SK-N-DZ (cell line): Measurements from ENCODE around the gene ZNF609. TPM values are rescaled to one million over a fixed set of nuclear protein-coding genes. Genes with fewer than 3 reads are reported as not detected.

Experiments used
- DNase-seq: peaks from one replicate; pipeline ENCODE4 v3.0.0-alpha.2; 2015; ENCODE audit warnings: low spot score
- polyA plus RNA-seq, 2 experiments: library from polyadenylated mRNA; depleted of rRNA; stranded (reverse); fragments of >200 nt; gene quantifications; 2 replicates each; pipeline ENCODE4 v1.2.3, GENCODE V29; 2014

Gene ZNF609, protein sequence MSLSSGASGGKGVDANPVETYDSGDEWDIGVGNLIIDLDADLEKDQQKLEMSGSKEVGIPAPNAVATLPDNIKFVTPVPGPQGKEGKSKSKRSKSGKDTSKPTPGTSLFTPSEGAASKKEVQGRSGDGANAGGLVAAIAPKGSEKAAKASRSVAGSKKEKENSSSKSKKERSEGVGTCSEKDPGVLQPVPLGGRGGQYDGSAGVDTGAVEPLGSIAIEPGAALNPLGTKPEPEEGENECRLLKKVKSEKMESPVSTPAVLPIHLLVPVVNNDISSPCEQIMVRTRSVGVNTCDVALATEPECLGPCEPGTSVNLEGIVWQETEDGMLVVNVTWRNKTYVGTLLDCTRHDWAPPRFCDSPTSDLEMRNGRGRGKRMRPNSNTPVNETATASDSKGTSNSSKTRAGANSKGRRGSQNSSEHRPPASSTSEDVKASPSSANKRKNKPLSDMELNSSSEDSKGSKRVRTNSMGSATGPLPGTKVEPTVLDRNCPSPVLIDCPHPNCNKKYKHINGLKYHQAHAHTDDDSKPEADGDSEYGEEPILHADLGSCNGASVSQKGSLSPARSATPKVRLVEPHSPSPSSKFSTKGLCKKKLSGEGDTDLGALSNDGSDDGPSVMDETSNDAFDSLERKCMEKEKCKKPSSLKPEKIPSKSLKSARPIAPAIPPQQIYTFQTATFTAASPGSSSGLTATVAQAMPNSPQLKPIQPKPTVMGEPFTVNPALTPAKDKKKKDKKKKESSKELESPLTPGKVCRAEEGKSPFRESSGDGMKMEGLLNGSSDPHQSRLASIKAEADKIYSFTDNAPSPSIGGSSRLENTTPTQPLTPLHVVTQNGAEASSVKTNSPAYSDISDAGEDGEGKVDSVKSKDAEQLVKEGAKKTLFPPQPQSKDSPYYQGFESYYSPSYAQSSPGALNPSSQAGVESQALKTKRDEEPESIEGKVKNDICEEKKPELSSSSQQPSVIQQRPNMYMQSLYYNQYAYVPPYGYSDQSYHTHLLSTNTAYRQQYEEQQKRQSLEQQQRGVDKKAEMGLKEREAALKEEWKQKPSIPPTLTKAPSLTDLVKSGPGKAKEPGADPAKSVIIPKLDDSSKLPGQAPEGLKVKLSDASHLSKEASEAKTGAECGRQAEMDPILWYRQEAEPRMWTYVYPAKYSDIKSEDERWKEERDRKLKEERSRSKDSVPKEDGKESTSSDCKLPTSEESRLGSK (N-terminal part only)
- polyA plus RNA-seq (2014; cell fraction: cytosol; rRNA removed) = 15.0 and 16.2 TPM in 2 replicates
- polyA plus RNA-seq (2014; cell fraction: nucleus; rRNA removed) = 7.6 and 12.0 TPM in 2 replicates

DNA sequence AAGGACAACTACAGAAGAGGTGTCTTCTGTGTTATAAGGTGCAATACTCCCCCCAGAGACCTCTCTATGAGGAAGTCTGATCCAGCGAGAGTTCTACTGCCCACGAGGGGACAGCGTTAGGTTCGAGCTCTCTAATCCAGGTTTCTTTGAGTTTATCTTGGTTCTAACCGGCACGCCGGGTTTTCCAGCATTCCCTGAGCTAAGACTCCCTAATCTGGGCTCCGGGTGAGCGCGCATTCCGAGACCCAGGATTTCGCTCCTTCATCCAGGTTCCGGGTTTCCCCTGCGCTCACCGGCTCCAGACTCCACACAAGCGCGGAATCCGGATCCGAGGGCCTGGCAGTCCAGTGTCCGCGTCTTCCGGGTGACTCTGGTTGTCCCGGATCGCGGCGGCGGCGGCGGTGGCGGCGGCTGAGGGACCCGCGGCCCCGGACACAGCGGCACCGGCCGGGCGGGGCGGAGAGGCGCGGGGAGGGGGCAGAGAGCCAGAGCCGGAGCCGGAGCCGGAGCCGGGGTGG, at the start of gene ZNF609:
Gene ZNF609, plus strand, starts transcription at position 373 of the 518 bp plus-strand sequence. CDS start 38,842 bp downstream, outside the sequence.
- peak; percentile 97 for DNase-seq

DNA sequence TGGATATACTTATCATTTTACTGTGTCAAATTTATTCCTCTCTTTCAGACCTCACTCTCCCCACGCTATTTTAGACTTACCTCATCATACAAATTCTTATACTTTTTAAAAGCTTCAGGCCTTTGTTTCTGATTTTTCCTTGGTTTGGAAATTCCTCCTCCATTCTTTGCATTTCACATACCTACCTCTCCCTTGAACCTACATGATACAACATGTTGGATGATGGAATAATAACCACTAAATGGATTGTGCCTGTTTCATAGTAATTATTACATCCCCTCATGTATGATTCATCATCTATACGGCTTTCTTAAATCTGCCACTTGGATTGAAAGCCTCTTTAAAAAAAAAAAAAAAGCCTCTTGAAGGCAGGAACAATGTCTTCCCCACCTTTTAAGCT, 48.2 kb upstream of the ZNF609 start:
- DNase-seq = no peak

DNA sequence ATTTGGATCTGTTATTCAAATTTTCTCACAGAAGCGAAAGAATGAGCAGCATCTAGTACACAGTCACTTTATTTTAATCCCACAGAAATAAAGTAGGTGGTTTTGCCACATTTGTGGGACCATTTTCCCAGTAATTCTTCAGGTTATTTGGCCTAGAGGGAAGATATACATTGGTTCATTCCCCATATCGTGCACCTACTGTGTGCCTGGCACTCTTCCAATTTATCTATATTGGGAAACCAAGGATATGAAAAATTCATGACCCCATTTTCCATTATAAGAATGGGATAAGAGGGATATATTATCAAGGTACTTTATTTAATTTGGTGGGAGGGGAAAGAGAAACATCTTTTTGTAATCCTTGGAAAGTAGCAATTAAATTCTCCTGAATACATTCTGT, 37.7 kb upstream of the ZNF609 start:
- no peak for DNase-seq

DNA sequence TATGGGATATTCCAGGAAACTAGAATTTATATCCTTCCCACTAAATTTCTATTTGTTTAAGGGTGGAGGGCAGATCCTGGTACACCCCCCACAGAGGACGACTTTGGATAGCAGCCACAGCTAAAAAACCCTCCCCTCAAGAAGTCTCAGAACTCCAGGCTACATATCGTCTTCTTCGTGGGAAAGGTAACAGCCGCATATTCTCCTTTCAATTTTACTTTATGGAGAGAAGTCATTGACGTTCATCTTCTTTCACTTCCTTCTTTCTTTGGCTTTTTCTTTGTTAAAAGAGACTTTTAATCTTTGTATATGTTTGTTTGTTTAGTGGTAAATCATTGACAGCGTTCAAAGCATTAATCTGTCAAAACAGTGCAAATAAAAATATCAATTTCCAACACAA, 36.4 kb upstream of the ZNF609 start:
- DNase-seq = no peak

DNA sequence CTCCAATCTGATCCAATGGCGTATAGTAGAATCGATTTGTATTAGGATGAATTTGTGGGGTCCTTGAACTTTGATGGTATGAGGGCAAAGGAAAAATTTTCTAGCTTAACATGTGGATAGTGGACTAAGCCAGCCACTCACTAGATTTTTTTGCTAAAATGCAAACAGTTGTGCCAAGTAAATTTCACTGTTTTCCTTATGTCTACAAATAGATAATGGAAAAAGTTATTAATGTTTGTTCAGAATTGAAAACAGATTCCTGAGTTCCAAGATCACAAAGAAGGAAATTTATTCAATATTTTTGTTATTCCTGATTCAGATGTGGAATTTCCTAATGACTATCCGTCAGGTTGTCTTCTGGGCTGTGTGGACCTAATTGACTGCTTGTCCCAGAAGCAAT, 35.2 kb upstream of the ZNF609 start:
- no peak for DNase-seq

DNA sequence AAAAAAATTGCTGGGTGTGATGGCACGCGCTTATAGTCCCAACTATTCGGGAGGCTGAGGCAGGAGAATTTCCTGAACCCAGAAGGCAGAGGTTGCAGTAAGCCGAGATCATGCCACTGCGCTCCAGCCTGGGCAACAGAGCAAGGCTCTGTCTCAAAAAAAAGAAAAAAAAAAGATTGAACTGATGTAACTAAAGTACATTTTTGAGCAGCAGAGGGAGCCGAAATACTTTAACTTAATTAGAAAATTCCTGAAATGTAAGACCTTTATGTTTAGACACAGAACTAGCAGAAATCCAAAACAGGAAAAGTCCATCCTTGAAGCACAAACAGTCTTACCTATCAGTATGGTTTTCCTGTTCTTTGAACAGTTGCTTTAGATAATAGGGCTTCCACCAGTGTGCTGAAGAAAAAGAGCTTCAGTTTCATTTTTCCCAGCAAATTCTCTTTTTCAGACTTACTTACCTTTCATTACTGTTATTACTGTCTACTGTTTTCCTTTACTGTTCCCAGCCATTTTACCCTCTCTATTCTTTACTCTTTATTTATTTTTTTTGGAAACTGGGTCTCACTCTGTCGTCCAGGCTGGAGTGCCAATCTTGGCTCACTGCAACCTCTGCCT, 33.4 kb upstream of the ZNF609 start:
- DNase-seq = no peak

DNA sequence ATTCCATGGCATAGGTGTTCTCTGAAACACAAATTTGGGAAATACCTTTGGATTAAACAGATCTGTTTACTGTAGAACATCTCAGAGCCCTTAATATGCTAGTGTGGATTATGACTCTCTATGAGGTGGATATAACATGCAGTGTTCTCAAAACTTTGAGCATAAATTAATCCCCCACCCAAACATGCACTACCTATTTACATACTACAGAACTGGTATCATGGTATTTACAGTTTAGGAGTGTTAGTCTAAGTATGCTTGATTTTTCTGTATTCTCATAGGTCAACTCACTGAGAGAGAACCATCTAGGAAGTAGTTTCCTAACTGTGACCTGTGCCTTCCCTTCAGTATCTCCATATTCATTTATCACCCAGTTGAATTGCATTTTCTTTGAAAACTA, 30.9 kb upstream of the ZNF609 start:
- no peak for DNase-seq

DNA sequence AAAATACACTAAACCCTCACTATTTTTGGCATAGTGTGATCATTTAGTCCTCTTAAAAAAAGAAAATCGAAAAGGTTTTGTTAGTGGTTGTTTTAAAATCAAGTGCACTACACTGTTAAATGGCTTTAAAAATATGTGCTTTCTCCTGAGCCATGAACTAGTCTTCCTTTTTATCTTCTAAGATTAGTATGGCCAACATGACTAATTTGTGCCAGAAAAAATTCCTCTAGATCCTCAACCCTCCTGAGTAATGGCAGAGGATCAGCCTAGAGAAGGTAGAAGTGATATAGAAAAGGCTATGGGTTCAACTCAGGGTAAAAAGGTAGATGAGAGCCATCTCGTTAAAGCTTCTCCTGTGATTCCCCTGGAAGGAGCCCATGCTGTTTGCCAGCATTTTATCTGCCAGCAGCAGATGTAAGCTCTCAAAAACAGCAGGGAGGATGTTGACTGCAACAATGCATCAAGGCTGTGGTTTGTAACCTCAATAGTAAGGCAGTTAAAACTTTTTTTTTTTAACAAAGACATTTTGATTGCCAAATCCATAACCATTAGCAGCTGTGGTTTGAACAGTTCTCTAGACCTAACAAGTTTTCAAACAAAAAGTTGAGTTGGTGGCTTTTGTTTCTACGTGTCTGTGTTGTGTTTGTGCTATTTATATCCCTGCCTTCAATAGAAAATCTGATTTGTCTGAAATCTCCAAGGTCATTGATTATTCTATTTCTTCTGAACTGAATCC, 30.2 kb upstream of the ZNF609 start:
- no peak for DNase-seq

DNA sequence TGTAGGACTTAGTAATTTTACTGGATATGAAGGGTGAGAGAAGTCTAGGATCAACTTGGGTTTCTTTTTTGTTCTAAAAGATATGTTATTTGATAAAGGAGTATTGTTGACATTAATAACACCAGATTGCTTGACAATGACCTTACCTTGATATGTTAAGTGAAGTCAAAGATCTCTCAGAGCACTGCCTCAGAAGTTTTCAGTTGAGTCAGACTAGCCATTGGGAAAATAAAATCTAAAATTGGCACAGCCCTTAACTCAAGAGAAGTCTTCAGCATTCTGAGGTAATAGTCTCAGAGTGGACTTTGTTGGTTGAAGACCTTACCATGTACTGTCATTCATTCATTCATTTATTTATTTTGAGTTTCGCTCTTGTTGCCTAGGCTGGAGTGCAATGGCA, 22.4 kb upstream of the ZNF609 start:
- no peak for DNase-seq

DNA sequence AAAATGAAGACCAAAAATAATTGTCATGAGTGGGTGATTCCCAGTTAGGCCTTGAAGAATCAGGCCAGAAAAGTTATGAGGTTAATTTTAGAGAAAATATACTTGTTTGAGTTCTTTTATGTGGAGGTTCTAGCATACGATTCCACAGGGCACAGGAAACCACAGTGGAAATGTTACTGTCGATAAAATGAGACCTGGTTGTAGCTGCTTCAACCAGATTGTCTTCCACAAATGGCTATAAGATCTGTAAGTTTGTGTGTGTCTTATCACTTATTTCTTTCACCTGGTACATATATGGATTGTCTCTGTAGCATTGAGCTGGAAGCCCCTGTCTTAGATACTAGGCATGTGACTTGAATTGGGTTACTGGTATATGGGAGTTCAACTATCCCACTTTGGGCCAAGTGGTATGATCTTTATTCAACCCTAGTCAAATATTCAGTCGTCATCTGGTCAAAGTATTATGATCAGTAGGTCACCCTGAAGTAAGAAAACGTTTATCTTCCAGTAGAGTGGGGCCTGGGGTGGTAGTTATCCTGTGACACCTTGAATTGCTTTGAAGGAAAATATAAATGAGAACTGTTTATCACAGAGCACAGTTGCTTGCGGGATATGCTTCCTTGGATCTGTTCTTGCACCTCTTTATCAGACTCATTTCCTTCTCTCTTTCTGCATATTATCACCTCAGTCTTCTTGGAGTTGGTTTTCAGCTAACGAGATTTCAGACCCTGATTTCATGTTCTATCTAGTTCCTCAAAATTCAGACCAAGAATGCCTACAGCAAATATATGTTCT, 21.5 kb upstream of the ZNF609 start:
- no peak for DNase-seq

DNA sequence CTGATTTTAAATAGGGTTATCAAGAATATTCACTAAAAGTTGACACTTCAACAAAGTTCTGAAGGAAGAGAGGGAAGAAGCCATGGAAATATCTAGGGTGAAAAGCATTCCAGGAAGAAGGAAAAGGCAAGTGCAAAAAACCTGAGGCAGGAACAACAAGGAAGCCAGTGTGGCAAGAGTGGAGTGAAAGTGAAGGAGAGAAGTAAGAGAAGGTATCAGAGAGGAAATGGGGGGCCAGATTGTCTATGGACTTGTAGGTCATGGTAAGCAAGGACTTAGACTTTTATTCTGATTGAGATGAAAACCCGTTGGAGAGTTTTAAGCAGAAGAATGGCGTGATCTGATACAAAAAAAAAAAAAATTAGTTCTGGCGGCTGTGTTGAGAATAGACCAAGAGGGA, 18.5 kb upstream of the ZNF609 start:
- no peak for DNase-seq

DNA sequence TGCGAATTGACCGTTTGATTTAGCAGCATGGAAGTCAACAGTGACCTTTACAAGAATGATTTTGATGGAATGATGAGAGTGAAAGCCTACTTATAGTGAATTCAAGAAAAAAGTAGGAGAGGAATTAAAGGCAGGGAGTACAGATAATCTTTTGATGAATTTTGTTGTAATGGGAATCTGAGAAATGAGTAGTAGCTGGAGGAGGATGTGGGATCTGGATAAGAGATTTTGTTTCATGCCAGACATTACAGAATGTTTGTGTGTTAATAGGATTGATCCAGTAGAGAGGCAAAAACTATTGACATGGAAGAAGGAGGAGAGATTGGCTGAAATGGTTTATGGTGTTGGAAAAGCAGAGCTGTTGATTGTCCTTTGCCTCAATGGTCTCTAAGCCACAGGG, 17.4 kb upstream of the ZNF609 start:
- no peak for DNase-seq

DNA sequence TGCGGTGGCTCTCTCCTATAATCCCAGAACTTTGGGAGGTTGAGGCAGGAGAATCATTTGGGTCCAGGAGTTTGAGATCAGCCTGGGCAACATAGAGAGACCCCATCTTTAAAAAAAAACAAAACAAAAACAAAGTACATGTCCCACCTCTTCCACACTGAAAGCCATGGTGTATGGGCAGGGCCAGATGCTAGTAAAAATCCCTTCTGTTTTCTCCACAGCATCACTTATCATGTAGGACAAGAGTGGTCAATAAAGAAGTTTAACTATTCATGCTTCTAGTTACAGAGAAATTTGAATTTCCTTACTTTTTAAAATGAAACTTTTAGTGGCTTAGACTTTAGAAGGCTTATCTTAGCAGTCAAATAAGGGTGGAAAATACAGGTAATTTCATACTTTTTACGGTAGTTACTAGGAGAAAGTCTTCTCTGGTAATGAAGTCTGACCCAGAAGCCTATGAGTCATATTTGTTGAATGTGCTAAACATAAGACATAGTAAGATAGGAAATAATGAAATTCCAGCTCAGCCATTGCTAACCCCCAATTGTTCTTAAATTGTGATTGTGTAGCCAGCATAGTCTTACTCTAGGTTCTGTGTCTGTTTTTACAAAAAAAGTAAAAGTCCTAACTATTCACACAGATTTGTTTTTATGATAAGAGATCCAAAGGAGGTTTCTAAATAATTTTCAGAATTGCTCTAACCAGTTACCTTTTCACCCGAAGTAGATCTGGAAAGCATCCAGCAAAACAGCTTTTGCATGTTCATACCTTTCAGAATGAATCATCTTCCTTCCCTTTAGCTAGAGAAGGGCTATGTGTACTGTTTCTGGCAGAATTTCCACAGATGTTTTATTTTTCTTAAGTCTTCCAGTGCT, 16.4 kb upstream of the ZNF609 start:
- no peak for DNase-seq

DNA sequence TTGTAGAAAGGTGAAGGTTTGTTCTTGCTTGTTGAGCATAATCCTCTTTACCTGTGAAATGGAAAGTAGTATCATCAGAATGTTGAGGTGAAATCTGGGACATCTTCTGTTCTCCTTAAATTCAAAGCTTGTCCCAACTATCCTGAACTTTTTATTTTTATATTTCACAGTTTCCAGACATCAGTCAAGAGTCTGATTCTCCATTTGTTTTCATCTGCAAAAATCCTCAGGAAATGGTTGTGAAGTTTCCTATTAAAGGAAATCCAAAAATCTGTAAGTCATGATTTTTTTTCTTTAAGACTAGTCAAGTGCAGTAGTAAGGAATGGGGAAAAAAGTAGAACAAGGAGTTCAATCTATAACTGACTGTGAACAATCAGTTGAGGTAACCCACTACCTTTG, 15.5 kb upstream of the ZNF609 start:
- no peak for DNase-seq

DNA sequence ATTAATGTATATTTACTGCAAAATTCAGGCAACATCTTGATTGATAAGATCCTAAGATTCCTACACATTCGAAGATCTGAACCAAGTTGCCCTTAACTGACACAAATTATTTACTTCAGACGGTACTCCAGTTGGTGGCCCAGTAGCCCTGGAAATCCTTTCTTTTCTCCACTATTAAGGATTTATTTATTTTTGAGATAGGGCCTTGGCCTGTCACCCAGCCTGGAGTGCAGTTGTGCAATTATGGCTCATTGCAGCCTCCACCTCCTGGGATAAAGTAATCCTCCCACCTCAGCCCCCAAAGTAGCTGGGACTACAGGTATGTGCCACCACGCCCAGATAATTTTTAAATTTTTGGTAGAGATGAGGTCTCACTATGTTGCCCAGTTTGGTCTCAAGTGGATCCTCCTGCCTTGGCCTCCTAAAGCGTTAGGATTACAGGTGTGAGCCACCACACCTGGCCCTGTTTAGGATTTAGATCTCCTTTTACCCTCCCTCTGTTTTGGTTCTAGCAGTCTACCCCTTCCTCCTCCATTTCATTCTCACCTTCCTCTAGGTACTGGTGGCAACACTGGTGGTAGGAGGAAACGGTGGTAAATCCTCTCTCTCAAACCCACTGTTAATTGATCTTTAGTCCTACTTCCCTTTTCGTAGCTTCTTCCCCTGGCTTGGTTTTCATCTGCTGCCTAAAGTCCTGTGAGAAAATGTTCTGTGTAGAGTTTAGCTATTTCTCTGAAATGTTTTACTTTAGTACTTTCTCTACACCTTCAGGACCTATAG, 12.7 kb upstream of the ZNF609 start:
- DNase-seq = no peak

DNA sequence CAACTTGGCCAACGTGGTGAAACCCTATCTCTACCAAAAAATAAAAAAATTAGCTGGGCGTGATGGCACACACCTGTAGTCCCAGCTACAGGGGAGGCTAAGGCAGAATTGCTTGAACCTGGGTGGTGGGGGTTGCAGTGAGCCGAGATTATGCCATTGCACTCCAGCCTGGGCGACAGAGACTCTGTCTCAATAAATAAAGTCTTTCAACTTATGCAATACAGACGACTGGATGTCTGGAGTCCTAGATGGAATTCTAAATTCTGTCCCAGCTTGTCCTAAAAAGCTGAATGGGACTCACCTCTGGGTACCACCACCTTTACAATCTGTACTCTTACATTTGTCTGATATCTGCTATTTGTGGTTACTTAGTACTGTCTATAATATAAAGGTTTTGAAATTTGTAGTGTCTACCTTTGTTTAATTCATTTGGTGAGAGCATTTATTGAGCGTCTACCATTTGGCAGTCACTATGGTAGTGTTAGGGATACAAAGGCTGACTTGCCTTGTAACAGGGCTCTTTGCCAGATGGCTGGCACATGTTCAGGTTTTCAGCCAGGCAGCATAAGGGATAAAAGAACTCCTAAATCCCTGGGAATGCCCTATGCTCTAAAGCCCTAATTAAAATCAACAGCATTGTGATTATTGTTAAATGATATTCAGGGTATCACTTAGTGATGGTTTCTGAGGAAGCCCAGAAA, 7.2 kb upstream of the ZNF609 start:
- DNase-seq = no peak

DNA sequence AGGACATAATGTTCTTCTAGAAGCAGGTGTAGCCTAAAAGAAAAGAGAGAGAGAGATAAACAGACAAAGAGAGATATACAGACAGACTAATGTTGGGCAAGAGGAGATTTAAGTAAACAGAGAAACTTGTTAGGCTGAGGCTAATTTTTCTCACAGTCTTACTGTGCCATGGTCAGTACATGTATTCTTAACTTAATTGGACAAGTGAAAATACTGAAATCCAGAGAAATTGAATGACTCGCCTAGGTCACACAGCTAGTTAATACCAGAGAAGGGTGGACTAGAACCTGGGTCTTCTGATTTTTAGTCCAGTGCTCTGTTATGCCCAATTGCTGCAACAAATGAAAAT, 6.7 kb upstream of the ZNF609 start:
- DNase-seq = no peak
